Measurements from ENCODE around the gene RPRML. TPM values are rescaled to one million over a fixed set of nuclear protein-coding genes. Genes with fewer than 3 reads are reported as not detected.

The RPRML gene
- total RNA-seq, result not detected in 2 replicates

DNA sequence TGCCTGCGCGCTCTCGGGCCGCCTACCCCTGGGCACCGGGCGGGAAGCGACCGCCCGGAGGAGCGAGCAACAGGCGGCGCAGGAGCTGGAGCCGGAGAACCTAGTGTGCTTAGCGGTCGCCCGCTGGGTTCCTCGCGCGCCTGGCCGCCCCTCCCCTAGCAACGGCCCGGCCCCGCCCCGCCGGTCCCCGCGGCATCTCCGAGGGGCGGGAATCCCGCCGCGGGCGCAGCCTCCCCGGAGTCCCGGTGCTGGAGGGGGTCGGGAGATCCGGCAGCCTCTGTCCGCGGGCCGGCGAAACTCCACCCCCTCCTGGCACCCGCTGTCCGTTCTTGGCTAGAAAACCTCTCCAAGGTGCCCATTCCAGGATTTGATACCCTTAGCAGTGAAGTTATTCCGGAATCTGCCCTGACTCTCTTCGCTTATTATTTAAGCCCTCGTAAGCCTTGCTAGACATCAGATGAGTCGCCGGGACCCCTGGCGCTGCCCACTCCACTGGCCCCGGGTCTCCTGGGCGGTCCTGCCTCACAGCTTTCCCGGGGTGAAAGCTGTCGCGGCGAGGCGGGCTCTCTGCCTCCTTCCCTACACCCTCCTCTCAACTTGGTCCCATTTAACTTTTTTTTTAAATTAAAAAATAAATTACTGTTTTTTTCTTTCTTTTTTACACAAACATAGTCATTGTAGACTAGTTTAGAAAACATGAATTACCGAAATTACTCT is at the start of gene RPRML:
Gene RPRML, minus strand, starts transcription at position 107 of the 717 bp plus-strand sequence. CDS start 246 bp downstream, outside the sequence.

Small RNA genes lying within 50 kb of the gene (small RNA-seq; reads per million reads assigned to genes)
- not detected for gene MIR5089

Other genes with a start within 250 kb of the RPRML start
- gene WNT3, start 160.6 kb downstream of the RPRML start, total RNA-seq, result 0.93 and 2.6 TPM in 2 replicates
- not detected in 2 replicates for gene WNT9B, start 127.7 kb downstream of the RPRML start, total RNA-seq
- 54.1 and 64.5 TPM in 2 replicates for gene GOSR2, start 56.1 kb downstream of the RPRML start, total RNA-seq
- gene CDC27, start 210.0 kb upstream of the RPRML start, total RNA-seq, result 189 and 217 TPM in 2 replicates
- 0.50 and 0.66 TPM in 2 replicates for gene MYL4, start 230.1 kb upstream of the RPRML start, total RNA-seq